H9 (cell line): ENCODE data around the gene MRPL37. TPM values are rescaled to one million over a fixed set of nuclear protein-coding genes. Genes with fewer than 3 reads are reported as not detected.

ENCODE experiments used
- DNase-seq: peaks from one replicate; pipeline ENCODE4 v3.0.0-alpha.2; 2017
- H2AFZ ChIP-seq: one replicate; pipeline ENCODE4 v1.6.1; 2013; ENCODE audit warnings: mild to moderate bottlenecking, low read length, control low read depth, moderate library complexity
- H2AK5ac ChIP-seq: 2 replicates; pipeline ENCODE4 v1.6.1; 2013; ENCODE audit warnings: low read length, control low read depth, mixed read lengths; ENCODE audit not compliant: insufficient read length
- H2BK120ac ChIP-seq: one replicate; pipeline ENCODE4 v1.6.1; 2013; ENCODE audit warnings: low read depth, mild to moderate bottlenecking, low read length, control low read depth, inconsistent platforms; ENCODE audit not compliant: poor library complexity, severe bottlenecking
- H2BK12ac ChIP-seq: 2 replicates; pipeline ENCODE4 v1.6.1; 2013; ENCODE audit warnings: low read length, control low read depth, mixed read lengths, low read depth; ENCODE audit not compliant: insufficient read length
- H2BK15ac ChIP-seq: 2 replicates; pipeline ENCODE4 v1.6.1; 2013; ENCODE audit warnings: low read depth, low read length, control low read depth
- H2BK20ac ChIP-seq: one replicate; pipeline ENCODE4 v1.6.1; 2013; ENCODE audit warnings: low read depth, mild to moderate bottlenecking, low read length, control low read depth, inconsistent platforms; ENCODE audit not compliant: poor library complexity, severe bottlenecking
- H2BK5ac ChIP-seq: 2 replicates; pipeline ENCODE4 v1.6.1; 2013; ENCODE audit warnings: low read length, control low read depth, mixed read lengths; ENCODE audit not compliant: insufficient read length
- H3K14ac ChIP-seq: 2 replicates; pipeline ENCODE4 v1.6.1; 2013; ENCODE audit warnings: low read length, control low read depth; ENCODE audit not compliant: insufficient read depth
- H3K18ac ChIP-seq: 2 replicates; pipeline ENCODE4 v1.6.1; 2013; ENCODE audit warnings: low read depth, mild to moderate bottlenecking, mixed read lengths, low read length, control low read depth; ENCODE audit not compliant: insufficient read length
- H3K23ac ChIP-seq: 2 replicates; pipeline ENCODE4 v1.6.1; 2013; ENCODE audit warnings: low read length, control low read depth, mixed read lengths, low read depth; ENCODE audit not compliant: insufficient read length
- H3K23me2 ChIP-seq: 2 replicates; pipeline ENCODE4 v1.6.1; 2013; ENCODE audit warnings: low read depth, mild to moderate bottlenecking, mixed read lengths, low read length, control low read depth; ENCODE audit not compliant: insufficient read length, poor library complexity, severe bottlenecking
- H3K27ac ChIP-seq: 2 replicates; pipeline ENCODE4 v1.5.1; 2013; ENCODE audit warnings: low read length, control low read depth, mixed read lengths, low read depth; ENCODE audit not compliant: insufficient read length
- H3K27me3 ChIP-seq: 2 replicates; pipeline ENCODE4 v1.6.1; 2013; ENCODE audit warnings: low read length, control low read depth, inconsistent platforms; ENCODE audit not compliant: insufficient read depth
- H3K4ac ChIP-seq: 2 replicates; pipeline ENCODE4 v1.6.1; 2013; ENCODE audit warnings: low read depth, mild to moderate bottlenecking, control low read depth, inconsistent platforms, low read length, moderate library complexity
- H3K4me1 ChIP-seq: 2 replicates; pipeline ENCODE4 v1.6.1; 2013; ENCODE audit warnings: low read length, control low read depth, inconsistent platforms; ENCODE audit not compliant: insufficient read depth
- H3K4me2 ChIP-seq: 2 replicates; pipeline ENCODE4 v1.6.1; 2013; ENCODE audit warnings: low read length, control low read depth, mixed read lengths; ENCODE audit not compliant: insufficient read length, insufficient read depth
- H3K56ac ChIP-seq: 2 replicates; pipeline ENCODE4 v1.6.1; 2013; ENCODE audit warnings: low read depth, mild to moderate bottlenecking, mixed read lengths, low read length, control low read depth; ENCODE audit not compliant: insufficient read length
- H3K79me1 ChIP-seq: 2 replicates; pipeline ENCODE4 v1.6.1; 2013; ENCODE audit warnings: low read depth, mild to moderate bottlenecking, moderate library complexity, low read length, control low read depth, inconsistent platforms; ENCODE audit not compliant: insufficient read depth, poor library complexity, severe bottlenecking
- H3K79me2 ChIP-seq: 2 replicates; pipeline ENCODE4 v1.6.1; 2013; ENCODE audit warnings: low read length, control low read depth, inconsistent platforms; ENCODE audit not compliant: insufficient read depth
- H3K9ac ChIP-seq: 2 replicates; pipeline ENCODE4 v1.6.1; 2013; ENCODE audit warnings: low read length, control low read depth, mixed read lengths; ENCODE audit not compliant: insufficient read length; ENCODE audit errors: extremely low read depth
- H3K9me3 ChIP-seq: one replicate; pipeline ENCODE4 v1.6.1; 2013; ENCODE audit warnings: low read depth, low read length, inconsistent platforms; ENCODE audit not compliant: control insufficient read depth
- H3T11ph ChIP-seq: one replicate; pipeline ENCODE4 v1.6.1; 2013; ENCODE audit warnings: mild to moderate bottlenecking, low read length, control low read depth, inconsistent platforms
- H4K20me1 ChIP-seq: one replicate; pipeline ENCODE4 v1.6.1; 2013; ENCODE audit not compliant: control insufficient read depth, insufficient read length, insufficient read depth
- H4K5ac ChIP-seq: 2 replicates; pipeline ENCODE4 v1.6.1; 2013; ENCODE audit warnings: low read depth, mild to moderate bottlenecking, mixed read lengths, low read length, control low read depth; ENCODE audit not compliant: insufficient read length
- H4K8ac ChIP-seq: replicated peaks from 2 replicates; pipeline ENCODE4 v1.6.1; 2013; ENCODE audit warnings: low read length, control low read depth, mixed read lengths, low read depth; ENCODE audit not compliant: insufficient read length
- H4K91ac ChIP-seq: 2 replicates; pipeline ENCODE4 v1.6.1; 2013; ENCODE audit warnings: low read depth, mild to moderate bottlenecking, moderate library complexity, mixed read lengths, low read length, control low read depth; ENCODE audit not compliant: insufficient read length
- H3K27ac Mint-ChIP-seq, 3 experiments: 2 replicates in 2 of 3; 3 replicates in 1 of 3; pipeline ENCODE4 v1.8.0; 2020 to 2021; ENCODE audit warnings: mixed read lengths in 3 of 3, mild to moderate bottlenecking in 1 of 3, moderate library complexity in 1 of 3
- H3K27me3 Mint-ChIP-seq: 2 replicates; pipeline ENCODE4 v1.8.0; 2021; ENCODE audit warnings: low read depth, mild to moderate bottlenecking, moderate library complexity, mixed read lengths
- H3K36me3 Mint-ChIP-seq, 3 experiments: 2 replicates in 2 of 3; 3 replicates in 1 of 3; pipeline ENCODE4 v1.8.0; 2020 to 2021; ENCODE audit warnings: low read depth in 3 of 3, mixed read lengths in 3 of 3; ENCODE audit not compliant: insufficient read depth in 1 of 3
- H3K4me1 Mint-ChIP-seq, 2 experiments: 2 replicates each; pipeline ENCODE4 v1.8.0; 2020; ENCODE audit warnings: mixed read lengths in 2 of 2
- H3K4me3 Mint-ChIP-seq, 2 experiments: 2 replicates in 1 of 2; 3 replicates in 1 of 2; pipeline ENCODE4 v1.8.0; 2020 to 2021; ENCODE audit warnings: mild to moderate bottlenecking in 2 of 2, mixed read lengths in 2 of 2, moderate library complexity in 1 of 2
- H3K9me3 Mint-ChIP-seq, 2 experiments: 2 replicates in 1 of 2; 3 replicates in 1 of 2; pipeline ENCODE4 v1.8.0; 2020; ENCODE audit warnings: mild to moderate bottlenecking in 2 of 2, mixed read lengths in 2 of 2, moderate library complexity in 1 of 2
- WGBS: extraction: QIAGEN DNeasy Blood & Tissue Kit; methylation state at CpG from one replicate; pipeline ENCODE4 v1.1.7; 2013; ENCODE audit warnings: missing lambda C conversion rate, low lambda C conversion rate, mixed read lengths; ENCODE audit not compliant: insufficient read length; ENCODE audit errors: extremely low coverage; 5-methylcytosine and 5-hydroxymethylcytosine counted together
- total RNA-seq: library from RNA; stranded (reverse); gene quantifications from 2 replicates; pipeline ENCODE4 v1.2.1, GENCODE V29; 2021
- TF ChIP-seq, protein P1 (sequence below): fragments of 200-600 bp; sonication (generic); conservative IDR thresholded peaks from 3 replicates; pipeline ENCODE4 v1.8.0; 2021; ENCODE audit warnings: antibody characterized with exemption, mild to moderate bottlenecking

Gene MRPL37
- total RNA-seq, 1 experiment from 2014 or later: 123 TPM

DNA sequence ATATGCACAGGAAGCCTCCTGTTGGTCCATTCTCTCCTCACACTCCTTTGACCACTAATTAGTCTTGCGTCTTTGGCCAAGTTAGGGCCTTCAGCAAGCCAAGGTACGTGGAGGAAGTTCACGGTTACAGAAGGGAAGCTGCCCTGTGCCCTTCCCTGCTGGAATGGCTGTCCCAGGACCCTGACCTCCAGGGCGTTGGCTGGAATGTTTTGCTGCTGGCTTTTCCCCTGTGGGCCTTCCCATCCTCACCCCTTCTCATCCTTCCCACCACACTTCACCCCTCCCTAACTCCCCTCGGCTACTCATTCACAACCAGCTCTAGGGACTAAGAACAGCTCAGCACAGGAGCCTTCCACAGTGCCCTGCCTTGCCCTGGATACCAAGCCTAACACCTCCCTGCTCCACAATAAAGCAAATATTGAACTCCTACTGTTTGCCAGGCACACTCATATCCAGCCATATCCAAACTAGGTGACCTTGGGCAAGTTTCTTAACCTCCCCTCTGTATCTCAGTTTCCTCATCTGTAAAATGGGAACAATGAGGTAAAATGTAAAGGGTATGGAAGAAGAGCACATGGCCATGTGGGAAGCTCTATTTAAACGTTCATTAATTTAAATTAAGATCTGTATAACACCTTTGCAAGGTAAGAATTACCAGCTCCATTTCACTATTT, 38.3 kb upstream of the MRPL37 start:
- no peak overlapping the region for H3K18ac ChIP-seq
- H2AK5ac ChIP-seq: no peak overlapping the region
- H3K14ac ChIP-seq: no peak overlapping the region
- H2BK12ac ChIP-seq: no peak overlapping the region
- no peak overlapping the region for H2BK15ac ChIP-seq
- H3K23ac ChIP-seq: no peak overlapping the region
- no peaks in the 10 kb centered on the region for H3K23me2 ChIP-seq
- no peak overlapping the region for H2BK120ac ChIP-seq
- no peak overlapping the region for H3T11ph ChIP-seq
- no peak overlapping the region for H3K4me2 ChIP-seq
- no peaks in the 10 kb centered on the region for H3K79me2 ChIP-seq
- H2BK5ac ChIP-seq: no peak overlapping the region
- H3K27me3 Mint-ChIP-seq: peaks cover 11% of the 10 kb centered on the region
- H3K4me1 Mint-ChIP-seq: peaks cover 0 to 8% of the 10 kb centered on the region in 2 experiments; a peak in 2 of 4 replicates
- H3K36me3 Mint-ChIP-seq: no peaks in the 10 kb centered on the region
- TF ChIP-seq, protein P1, sequence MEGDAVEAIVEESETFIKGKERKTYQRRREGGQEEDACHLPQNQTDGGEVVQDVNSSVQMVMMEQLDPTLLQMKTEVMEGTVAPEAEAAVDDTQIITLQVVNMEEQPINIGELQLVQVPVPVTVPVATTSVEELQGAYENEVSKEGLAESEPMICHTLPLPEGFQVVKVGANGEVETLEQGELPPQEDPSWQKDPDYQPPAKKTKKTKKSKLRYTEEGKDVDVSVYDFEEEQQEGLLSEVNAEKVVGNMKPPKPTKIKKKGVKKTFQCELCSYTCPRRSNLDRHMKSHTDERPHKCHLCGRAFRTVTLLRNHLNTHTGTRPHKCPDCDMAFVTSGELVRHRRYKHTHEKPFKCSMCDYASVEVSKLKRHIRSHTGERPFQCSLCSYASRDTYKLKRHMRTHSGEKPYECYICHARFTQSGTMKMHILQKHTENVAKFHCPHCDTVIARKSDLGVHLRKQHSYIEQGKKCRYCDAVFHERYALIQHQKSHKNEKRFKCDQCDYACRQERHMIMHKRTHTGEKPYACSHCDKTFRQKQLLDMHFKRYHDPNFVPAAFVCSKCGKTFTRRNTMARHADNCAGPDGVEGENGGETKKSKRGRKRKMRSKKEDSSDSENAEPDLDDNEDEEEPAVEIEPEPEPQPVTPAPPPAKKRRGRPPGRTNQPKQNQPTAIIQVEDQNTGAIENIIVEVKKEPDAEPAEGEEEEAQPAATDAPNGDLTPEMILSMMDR: no peak
- no peaks in the 10 kb centered on the region for H3K4me1 ChIP-seq
- no peak overlapping the region for H4K5ac ChIP-seq
- H3K27ac ChIP-seq: no peak overlapping the region
- no peak overlapping the region for H3K9ac ChIP-seq
- no peak overlapping the region for H3K4me3 Mint-ChIP-seq
- no peak for DNase-seq
- H3K79me1 ChIP-seq: no peaks in the 10 kb centered on the region
- H4K91ac ChIP-seq: no peak overlapping the region
- no peaks in the 10 kb centered on the region for H3K27me3 ChIP-seq
- no peak overlapping the region for H3K4ac ChIP-seq
- H4K8ac ChIP-seq: no peak overlapping the region
- H3K27ac Mint-ChIP-seq: peak overlapping the region in 1 of 3 experiments; percentile 66; a peak in 1 of 7 replicates
- H2AFZ ChIP-seq: no peak overlapping the region
- H3K56ac ChIP-seq: no peak overlapping the region
- H3K9me3 ChIP-seq: no peaks in the 10 kb centered on the region
- H3K9me3 Mint-ChIP-seq: no peaks in the 10 kb centered on the region
- H2BK20ac ChIP-seq: no peak overlapping the region
- no peaks in the 10 kb centered on the region for H4K20me1 ChIP-seq
- no CpG with 5 or more reads among the region's 6 CpGs for WGBS
